Measurements from ENCODE around the gene MN1.
"Not testable (repeated sequence)": the region's sequence is repeated elsewhere in the genome, so short reads cannot be mapped to it uniquely, and the experiment has no call there.

MN1 gene

GRCh38 chr22:27756212-27756660, 45.3 kb downstream of the MN1 start:
- no peak for DNase-seq

- no peak for DNase-seq
Measured at GRCh38 chr22:27755521-27756211, 45.9 kb downstream of the MN1 start.

- no peak for DNase-seq
Measured at GRCh38 chr22:27754888-27755480, 46.6 kb downstream of the MN1 start.

- DNase-seq = no peak
Measured at GRCh38 chr22:27754247-27754887, 47.2 kb downstream of the MN1 start.

GRCh38 chr22:27752771-27753170, 48.8 kb downstream of the MN1 start:
- no peak for DNase-seq

GRCh38 chr22:27752141-27752540, 49.4 kb downstream of the MN1 start:
- no peak for DNase-seq

GRCh38 chr22:27751277-27752070, 50.1 kb downstream of the MN1 start:
- no peak for DNase-seq

GRCh38 chr22:27750584-27751265, 50.8 kb downstream of the MN1 start:
- DNase-seq = no peak

- DNase-seq = no peak
Measured at GRCh38 chr22:27749597-27750225, 51.8 kb downstream of the MN1 start.

GRCh38 chr22:27748751-27749191, 52.8 kb downstream of the MN1 start:
- no peak for DNase-seq

- DNase-seq = no peak
Measured at GRCh38 chr22:27748349-27748748, 53.2 kb downstream of the MN1 start.

GRCh38 chr22:27747396-27748221, 53.9 kb downstream of the MN1 start:
- DNase-seq = no peak

- DNase-seq = no peak
Measured at GRCh38 chr22:27746918-27747317, 54.6 kb downstream of the MN1 start.

GRCh38 chr22:27745809-27746208, 55.7 kb downstream of the MN1 start:
- no peak for DNase-seq

GRCh38 chr22:27745154-27745553, 56.4 kb downstream of the MN1 start:
- no peak for DNase-seq

- DNase-seq = not testable (repeated sequence)
Measured at GRCh38 chr22:27744078-27744477, 57.5 kb downstream of the MN1 start.

- DNase-seq = no peak
Measured at GRCh38 chr22:27740202-27740748, 61.3 kb downstream of the MN1 start.

GRCh38 chr22:27737521-27737920, 64.0 kb downstream of the MN1 start:
- DNase-seq = no peak

GRCh38 chr22:27734066-27734465, 67.5 kb downstream of the MN1 start:
- no peak for DNase-seq

- DNase-seq = no peak
Measured at GRCh38 chr22:27732841-27733240, 68.7 kb downstream of the MN1 start.

GRCh38 chr22:27732391-27732790, 69.2 kb downstream of the MN1 start:
- no peak for DNase-seq
